ENCODE results near the gene SUB1. TPM values are rescaled to one million over a fixed set of nuclear protein-coding genes. Genes with fewer than 3 reads are reported as not detected.

The SUB1 gene
- total RNA-seq, 2 donors from 2014 or later, result 230 to 288 TPM

GRCh38 chr5:32613050-32613672 is 27.8 kb downstream of the SUB1 start:
- H3K4me1 Mint-ChIP-seq, result no peaks in the 10 kb centered on the region
- H3K27ac ChIP-seq (ENCODE audit: low read depth, low read length), result no peak overlapping the region
- no peak overlapping the region for H3K4me3 ChIP-seq (ENCODE audit: low read length)
- peaks cover 6% of the 10 kb centered on the region for H3K36me3 ChIP-seq (ENCODE audit: control insufficient read depth, insufficient read depth, low read length)
- no peaks in the 10 kb centered on the region for H3K4me1 ChIP-seq (ENCODE audit: control insufficient read depth, insufficient read depth, low read length)
- no peaks in the 10 kb centered on the region for H3K27me3 Mint-ChIP-seq (ENCODE audit: insufficient read depth)
- no peaks in the 10 kb centered on the region for H3K9me3 Mint-ChIP-seq
- no peak overlapping the region for H3K9ac ChIP-seq (ENCODE audit: extremely low read depth, low read length, poor library complexity, severe bottlenecking)
- H3K27me3 ChIP-seq (ENCODE audit: control insufficient read depth, insufficient read depth, low read length, poor library complexity, severe bottlenecking), result no peaks in the 10 kb centered on the region
- H3K27ac Mint-ChIP-seq, result no peak overlapping the region
- TF ChIP-seq CTCF (conservative IDR thresholded peaks at IDR 0.05), result peak; percentile 96
- peak; percentile 95 for DNase-seq
- WGBS, 2 experiments (ENCODE audit: insufficient coverage in 1 of 2, insufficient read length in 1 of 2), result 21 to 22% methylated on average over 7 to 8 of the region's 10 CpGs
- peaks cover 9% of the 10 kb centered on the region for H3K36me3 Mint-ChIP-seq (ENCODE audit: low read depth)
- H3K4me3 Mint-ChIP-seq, result no peak overlapping the region
- no peaks in the 10 kb centered on the region for H3K9me3 ChIP-seq (ENCODE audit: control insufficient read depth, low read length)

GRCh38 chr5:32615236-32615635 is 29.9 kb downstream of the SUB1 start:
- Mint-ChIP-seq H3K27me3 (ENCODE audit: insufficient read depth) (no peaks in the 10 kb centered on the region), H3K4me3 (no peak overlapping the region), H3K4me1 (no peaks in the 10 kb centered on the region), H3K9me3 (no peaks in the 10 kb centered on the region), H3K27ac (no peak overlapping the region), H3K36me3 (ENCODE audit: low read depth) (no peaks in the 10 kb centered on the region)
- DNase-seq, result no peak
- Histone ChIP-seq H3K9me3 (ENCODE audit: control insufficient read depth, low read length) (no peaks in the 10 kb centered on the region), H3K27me3 (ENCODE audit: control insufficient read depth, insufficient read depth, low read length, poor library complexity, severe bottlenecking) (no peaks in the 10 kb centered on the region), H3K27ac (ENCODE audit: low read depth, low read length) (no peak overlapping the region), H3K9ac (ENCODE audit: extremely low read depth, low read length, poor library complexity, severe bottlenecking) (no peak overlapping the region), H3K4me1 (ENCODE audit: control insufficient read depth, insufficient read depth, low read length) (no peaks in the 10 kb centered on the region), H3K4me3 (ENCODE audit: low read length) (no peak overlapping the region), H3K36me3 (ENCODE audit: control insufficient read depth, insufficient read depth, low read length) (no peaks in the 10 kb centered on the region)
- WGBS, 2 experiments (ENCODE audit: insufficient coverage in 1 of 2, insufficient read length in 1 of 2), result 93 to 100% methylated on average over 2 to 3 of the region's 3 CpGs
- TF ChIP-seq CTCF (conservative IDR thresholded peaks at IDR 0.05), result no peak

GRCh38 chr5:32618962-32619361 is 33.6 kb downstream of the SUB1 start:
- no peak for DNase-seq
- H3K9me3 Mint-ChIP-seq, result no peaks in the 10 kb centered on the region
- no peak overlapping the region for H3K4me3 ChIP-seq (ENCODE audit: low read length)
- no peak overlapping the region for H3K9ac ChIP-seq (ENCODE audit: extremely low read depth, low read length, poor library complexity, severe bottlenecking)
- no peak for TF ChIP-seq CTCF (conservative IDR thresholded peaks at IDR 0.05)
- H3K27ac Mint-ChIP-seq, result no peak overlapping the region
- H3K27me3 ChIP-seq (ENCODE audit: control insufficient read depth, insufficient read depth, low read length, poor library complexity, severe bottlenecking), result no peaks in the 10 kb centered on the region
- H3K27me3 Mint-ChIP-seq (ENCODE audit: insufficient read depth), result peaks cover 1% of the 10 kb centered on the region
- H3K4me1 Mint-ChIP-seq, result no peaks in the 10 kb centered on the region
- H3K36me3 ChIP-seq (ENCODE audit: control insufficient read depth, insufficient read depth, low read length), result no peaks in the 10 kb centered on the region
- no peak overlapping the region for H3K27ac ChIP-seq (ENCODE audit: low read depth, low read length)
- no peaks in the 10 kb centered on the region for H3K36me3 Mint-ChIP-seq (ENCODE audit: low read depth)
- H3K9me3 ChIP-seq (ENCODE audit: control insufficient read depth, low read length), result no peaks in the 10 kb centered on the region
- H3K4me1 ChIP-seq (ENCODE audit: control insufficient read depth, insufficient read depth, low read length), result no peaks in the 10 kb centered on the region
- no peak overlapping the region for H3K4me3 Mint-ChIP-seq
- 89 to 92% methylated on average over 2 of the region's 2 CpGs for WGBS, 2 experiments (ENCODE audit: insufficient coverage in 1 of 2, insufficient read length in 1 of 2)
